Measurements from ENCODE around the gene BIVM. TPM values are rescaled to one million over a fixed set of nuclear protein-coding genes. Genes with fewer than 3 reads are reported as not detected.

The BIVM gene
- total and polyA plus RNA-seq, 2 donors (not counting 3 experiments of a cell fraction or from before 2014, with no cell fraction given): 7.7 to 20.3 TPM

DNA sequence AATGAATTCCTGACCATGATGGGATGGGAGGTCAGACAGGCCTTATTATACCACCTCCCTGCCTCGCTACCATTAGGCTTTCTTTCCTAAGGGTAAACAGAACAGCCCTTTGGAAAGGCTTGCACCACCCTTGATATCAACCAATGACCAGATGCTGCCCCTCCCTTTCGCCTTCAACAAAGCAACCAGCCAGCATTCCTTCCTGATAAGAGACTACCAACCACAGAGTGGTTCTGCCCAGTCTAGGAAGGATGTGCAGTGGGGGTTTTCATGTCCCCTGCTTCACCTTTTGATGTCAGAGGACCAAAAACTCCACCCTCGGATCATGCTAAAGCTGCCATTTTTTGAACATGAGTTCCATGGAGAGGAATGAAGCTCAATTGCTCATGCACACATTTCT lies 47.0 kb upstream of the BIVM start:
- no peak for DNase-seq (ENCODE audit: low read depth, low spot score)
- H3K27ac ChIP-seq (ENCODE audit: insufficient read depth, low read depth, low read length): no peak overlapping the region
- H3K27me3 ChIP-seq (ENCODE audit: control insufficient read depth in 2 of 2, insufficient read depth in 2 of 2, low read length in 2 of 2): peaks cover 0 to 4% of the 10 kb centered on the region in 2 experiments
- H2AFZ ChIP-seq (ENCODE audit: low read depth, low read length): no peak overlapping the region
- H3K79me2 ChIP-seq (ENCODE audit: control insufficient read depth, insufficient read depth, low read length): no peaks in the 10 kb centered on the region
- CTCF ChIA-PET: no interaction called here
- no peaks in the 10 kb centered on the region for H3K36me3 ChIP-seq (ENCODE audit: control insufficient read depth in 2 of 2, extremely low read depth in 1 of 2, insufficient read depth in 2 of 2, low read length in 2 of 2)
- no TSS peak for BruUV-seq (replicated peaks)
- H3K9me3 ChIP-seq (replicated peaks; ENCODE audit: control insufficient read depth, insufficient read depth, low read length): no peaks in the 10 kb centered on the region
- H3K9ac ChIP-seq (replicated peaks; ENCODE audit: extremely low read depth, insufficient read depth, low read length): no peak overlapping the region
- POLR2A ChIA-PET: no interaction called here
- no peaks in the 10 kb centered on the region for H3K9me1 ChIP-seq (replicated peaks; ENCODE audit: control insufficient read depth, extremely low read depth, insufficient read depth, low read length)
- TF ChIP-seq, protein P1, sequence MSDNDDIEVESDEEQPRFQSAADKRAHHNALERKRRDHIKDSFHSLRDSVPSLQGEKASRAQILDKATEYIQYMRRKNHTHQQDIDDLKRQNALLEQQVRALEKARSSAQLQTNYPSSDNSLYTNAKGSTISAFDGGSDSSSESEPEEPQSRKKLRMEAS (IDR thresholded peaks at IDR 0.05; ENCODE audit: insufficient read depth, insufficient read length): no peak
- TF ChIP-seq JUN (IDR thresholded peaks at IDR 0.05; ENCODE audit: borderline replicate concordance, insufficient read depth, insufficient read length, low read depth) (no peak), POLR2AphosphoS5 (IDR thresholded peaks at IDR 0.05; ENCODE audit: insufficient read depth, low read depth, low read length) (no peak), MYC (IDR thresholded peaks at IDR 0.05; ENCODE audit: low read depth, low read length) (no peak), EZH2 (IDR thresholded peaks at IDR 0.05; ENCODE audit: borderline replicate concordance, low read depth, low read length, severe bottlenecking) (no peak), POLR2A (IDR thresholded peaks at IDR 0.05; ENCODE audit: low read depth, low read length) (no peak), FOS (IDR thresholded peaks at IDR 0.05; ENCODE audit: borderline replicate concordance, insufficient read depth, low read length) (no peak), GATA2 (IDR thresholded peaks at IDR 0.05; ENCODE audit: insufficient read depth, insufficient read length, low read depth, low read length) (no peak)
- no peak overlapping the region for H3K4me3 ChIP-seq (replicated peaks in 1 of 3; ENCODE audit: insufficient read depth in 1 of 3, low read depth in 1 of 3, low read length in 3 of 3)
- dilution Hi-C loops (cut with MboI; ENCODE audit: extremely low pct_ligation_motif_present, low sequenced_read_pairs): no loop called here
- no peaks in the 10 kb centered on the region for H4K20me1 ChIP-seq (replicated peaks; ENCODE audit: control insufficient read depth, extremely low read depth, insufficient read depth, low read length)
- H3K4me1 ChIP-seq (ENCODE audit: control insufficient read depth, extremely low read depth, insufficient read depth, low read length): no peaks in the 10 kb centered on the region
- intact Hi-C loops (cut with micrococcal nuclease): loop anchor here (2.0 kb wide), 1 partner anchor 13 kb away; no protein-coding TSS in a partner anchor
- FAIRE-seq: no peak
- H3K4me2 ChIP-seq (ENCODE audit: insufficient read depth, low read length): no peak overlapping the region

DNA sequence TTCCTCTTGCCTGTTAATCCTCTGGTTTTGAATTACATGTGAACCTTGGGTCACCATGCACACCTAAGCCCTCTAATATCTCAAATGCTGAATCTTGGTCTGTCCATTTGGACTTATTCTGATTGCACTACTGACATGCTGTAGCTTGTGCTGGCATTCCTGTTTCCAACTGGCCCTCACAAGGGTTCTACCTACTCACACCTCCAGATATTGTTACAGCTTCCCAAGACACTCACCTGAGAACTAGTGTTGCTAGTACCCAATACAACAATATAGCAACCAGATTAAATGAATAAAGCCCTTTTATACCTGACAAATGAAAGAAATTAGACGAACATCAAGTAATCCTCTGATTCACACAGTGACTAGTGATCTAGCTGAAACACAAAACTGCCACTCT lies 41.9 kb upstream of the BIVM start:
- Histone ChIP-seq H2AFZ (ENCODE audit: low read depth, low read length) (no peak overlapping the region), H3K9me3 (replicated peaks; ENCODE audit: control insufficient read depth, insufficient read depth, low read length) (no peaks in the 10 kb centered on the region), H3K9me1 (replicated peaks; ENCODE audit: control insufficient read depth, extremely low read depth, insufficient read depth, low read length) (no peaks in the 10 kb centered on the region), H3K36me3 (ENCODE audit: control insufficient read depth in 2 of 2, extremely low read depth in 1 of 2, insufficient read depth in 2 of 2, low read length in 2 of 2) (no peaks in the 10 kb centered on the region), H3K9ac (replicated peaks; ENCODE audit: extremely low read depth, insufficient read depth, low read length) (no peak overlapping the region), H3K27me3 (ENCODE audit: control insufficient read depth in 2 of 2, insufficient read depth in 2 of 2, low read length in 2 of 2) (no peaks in the 10 kb centered on the region), H3K27ac (ENCODE audit: insufficient read depth, low read depth, low read length) (no peak overlapping the region), H3K4me2 (ENCODE audit: insufficient read depth, low read length) (no peak overlapping the region), H3K4me1 (ENCODE audit: control insufficient read depth, extremely low read depth, insufficient read depth, low read length) (no peaks in the 10 kb centered on the region), H4K20me1 (replicated peaks; ENCODE audit: control insufficient read depth, extremely low read depth, insufficient read depth, low read length) (no peaks in the 10 kb centered on the region), H3K79me2 (ENCODE audit: control insufficient read depth, insufficient read depth, low read length) (no peaks in the 10 kb centered on the region), H3K4me3 (replicated peaks in 1 of 3; ENCODE audit: insufficient read depth in 1 of 3, low read depth in 1 of 3, low read length in 3 of 3) (no peak overlapping the region)
- FAIRE-seq (no peak), DNase-seq (ENCODE audit: low read depth, low spot score) (no peak)
- CTCF ChIA-PET: interaction anchor here (1.1 to 2.4 kb wide), 2 partner anchors 9 to 32 kb away, joined by 5 to 7 read pairs; no protein-coding TSS in a partner anchor
- intact Hi-C loops (cut with micrococcal nuclease) (no loop called here), dilution Hi-C loops (cut with MboI; ENCODE audit: extremely low pct_ligation_motif_present, low sequenced_read_pairs) (no loop called here)
- POLR2A ChIA-PET: no interaction called here
- no TSS peak for BruUV-seq (replicated peaks)
- no peak for TF ChIP-seq MYC (IDR thresholded peaks at IDR 0.05; ENCODE audit: low read depth, low read length)
- no peak for TF ChIP-seq JUN (IDR thresholded peaks at IDR 0.05; ENCODE audit: borderline replicate concordance, insufficient read depth, insufficient read length, low read depth)
- TF ChIP-seq, protein P1 (IDR thresholded peaks at IDR 0.05; ENCODE audit: insufficient read depth, insufficient read length): no peak
- TF ChIP-seq POLR2A (IDR thresholded peaks at IDR 0.05; ENCODE audit: low read depth, low read length): no peak
- TF ChIP-seq, protein P2, sequence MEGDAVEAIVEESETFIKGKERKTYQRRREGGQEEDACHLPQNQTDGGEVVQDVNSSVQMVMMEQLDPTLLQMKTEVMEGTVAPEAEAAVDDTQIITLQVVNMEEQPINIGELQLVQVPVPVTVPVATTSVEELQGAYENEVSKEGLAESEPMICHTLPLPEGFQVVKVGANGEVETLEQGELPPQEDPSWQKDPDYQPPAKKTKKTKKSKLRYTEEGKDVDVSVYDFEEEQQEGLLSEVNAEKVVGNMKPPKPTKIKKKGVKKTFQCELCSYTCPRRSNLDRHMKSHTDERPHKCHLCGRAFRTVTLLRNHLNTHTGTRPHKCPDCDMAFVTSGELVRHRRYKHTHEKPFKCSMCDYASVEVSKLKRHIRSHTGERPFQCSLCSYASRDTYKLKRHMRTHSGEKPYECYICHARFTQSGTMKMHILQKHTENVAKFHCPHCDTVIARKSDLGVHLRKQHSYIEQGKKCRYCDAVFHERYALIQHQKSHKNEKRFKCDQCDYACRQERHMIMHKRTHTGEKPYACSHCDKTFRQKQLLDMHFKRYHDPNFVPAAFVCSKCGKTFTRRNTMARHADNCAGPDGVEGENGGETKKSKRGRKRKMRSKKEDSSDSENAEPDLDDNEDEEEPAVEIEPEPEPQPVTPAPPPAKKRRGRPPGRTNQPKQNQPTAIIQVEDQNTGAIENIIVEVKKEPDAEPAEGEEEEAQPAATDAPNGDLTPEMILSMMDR (IDR thresholded peaks at IDR 0.05; ENCODE audit: extremely low read depth in 1 of 2, insufficient read depth in 1 of 2, low read depth in 1 of 2, low read length in 2 of 2): no peak
- no peak for TF ChIP-seq FOS (IDR thresholded peaks at IDR 0.05; ENCODE audit: borderline replicate concordance, insufficient read depth, low read length)
- no peak for TF ChIP-seq EZH2 (IDR thresholded peaks at IDR 0.05; ENCODE audit: borderline replicate concordance, low read depth, low read length, severe bottlenecking)
- no peak for TF ChIP-seq GATA2 (IDR thresholded peaks at IDR 0.05; ENCODE audit: insufficient read depth, insufficient read length, low read depth, low read length)
